HG03520 (cell line): ENCODE measurements around the gene SMIM32.

ENCODE experiments used
- ATAC-seq: cut with Tn5 transposase; IDR thresholded peaks from one replicate; pipeline ENCODE4 v1.9.1; 2021; ENCODE audit warnings: mild to moderate bottlenecking, moderate library complexity; ENCODE audit not compliant: unreplicated experiment

Gene SMIM32

GRCh38 chr5:136192526-136193321 lies at the start of gene SMIM32:
TSS of gene SMIM32 (minus strand) at chr5:136193162. CDS start at chr5:136192524, 638 bp downstream.
- ATAC-seq, result no peak

- no peak for ATAC-seq
Measured at GRCh38 chr5:136242611-136243010, 49.6 kb upstream of the SMIM32 start.

- ATAC-seq, result no peak
Measured at GRCh38 chr5:136242136-136242535, 49.2 kb upstream of the SMIM32 start.

- ATAC-seq, result no peak
Measured at GRCh38 chr5:136240894-136241293, 47.9 kb upstream of the SMIM32 start.

GRCh38 chr5:136236479-136237083 lies 43.6 kb upstream of the SMIM32 start:
- no peak for ATAC-seq

GRCh38 chr5:136235321-136235720 lies 42.4 kb upstream of the SMIM32 start:
- no peak for ATAC-seq

- ATAC-seq, result peak; percentile 51
Measured at GRCh38 chr5:136232316-136232715, 39.4 kb upstream of the SMIM32 start.

- ATAC-seq, result no peak
Measured at GRCh38 chr5:136230176-136230575, 37.2 kb upstream of the SMIM32 start.

GRCh38 chr5:136228136-136228757 lies 35.3 kb upstream of the SMIM32 start:
- ATAC-seq, result no peak

GRCh38 chr5:136226401-136226800 lies 33.4 kb upstream of the SMIM32 start:
- ATAC-seq, result no peak

- no peak for ATAC-seq
Measured at GRCh38 chr5:136225796-136226195, 32.8 kb upstream of the SMIM32 start.

- no peak for ATAC-seq
Measured at GRCh38 chr5:136222580-136223235, 29.7 kb upstream of the SMIM32 start.

GRCh38 chr5:136221340-136221739 lies 28.4 kb upstream of the SMIM32 start:
- ATAC-seq, result no peak

- no peak for ATAC-seq
Measured at GRCh38 chr5:136216230-136216629, 23.3 kb upstream of the SMIM32 start.

GRCh38 chr5:136215812-136216211 lies 22.9 kb upstream of the SMIM32 start:
- no peak for ATAC-seq

- ATAC-seq, result no peak
Measured at GRCh38 chr5:136213919-136214493, 21.0 kb upstream of the SMIM32 start.

- no peak for ATAC-seq
Measured at GRCh38 chr5:136212252-136212721, 19.3 kb upstream of the SMIM32 start.

- ATAC-seq, result no peak
Measured at GRCh38 chr5:136211282-136212040, 18.5 kb upstream of the SMIM32 start.

GRCh38 chr5:136210259-136210658 lies 17.3 kb upstream of the SMIM32 start:
- no peak for ATAC-seq

- ATAC-seq, result no peak
Measured at GRCh38 chr5:136209346-136209910, 16.5 kb upstream of the SMIM32 start.
